Esophagus muscularis mucosa (tissue), 4 donors: ENCODE results near the gene GHR. TPM values are rescaled to one million over a fixed set of nuclear protein-coding genes. Genes with fewer than 3 reads are reported as not detected.

Experiments
- DNase-seq: peaks from one replicate; pipeline ENCODE4 v3.0.0-alpha.2; 2017; ENCODE audit errors: extremely low spot score
- H3K27ac ChIP-seq, 4 donors: fragments of 200-600 bp; sonication (generic); replicated peaks in 1 of 4; 1 replicate in 3 of 4; 2 replicates in 1 of 4; pipeline ENCODE4 v1.5.1; 2016 to 2019; ENCODE audit warnings: mild to moderate bottlenecking in 1 of 4
- H3K27me3 ChIP-seq, 4 donors: fragments of 200-600 bp; sonication (generic); one replicate each; pipeline versions ENCODE4 v1.5.1 to v1.6.0; 2016 to 2019
- H3K36me3 ChIP-seq, 4 donors: fragments of 200-600 bp; sonication (generic); one replicate each; pipeline ENCODE4 v1.5.1; 2016 to 2019
- H3K4me1 ChIP-seq, 4 donors: fragments of 200-600 bp; sonication (generic); one replicate each; pipeline ENCODE4 v1.5.1; 2016 to 2019
- H3K4me3 ChIP-seq, 4 donors: fragments of 200-600 bp; sonication (generic); 1 replicate in 2 of 4; 2 replicates in 2 of 4; pipeline ENCODE4 v1.5.1; 2016 to 2019; ENCODE audit warnings: mild to moderate bottlenecking in 4 of 4, moderate library complexity in 1 of 4
- H3K9me3 ChIP-seq, 4 donors: fragments of 200-600 bp; sonication (generic); 1 replicate in 3 of 4; 2 replicates in 1 of 4; pipeline ENCODE4 v1.5.1; 2016 to 2019
- EP300 ChIP-seq: sonication (generic); formaldehyde crosslinking; IDR thresholded peaks from one replicate; pipeline ENCODE4 v1.6.1; 2017; ENCODE audit warnings: antibody characterized with exemption
- POLR2A ChIP-seq: fragments of 450-650 bp; IDR thresholded peaks from one replicate; pipeline ENCODE4 v1.6.1; 2017; ENCODE audit warnings: antibody characterized with exemption, moderate library complexity, mild to moderate bottlenecking, low read depth
- POLR2AphosphoS5 ChIP-seq, 2 donors: sonication (generic); formaldehyde crosslinking; IDR thresholded peaks; one replicate each; pipeline ENCODE4 v1.6.1; 2017; ENCODE audit warnings: antibody characterized with exemption in 2 of 2
- WGBS: methylation state at CpG from one replicate; pipeline ENCODE4 v1.1.5; 2018; 5-methylcytosine and 5-hydroxymethylcytosine counted together
- intact Hi-C: fragments of 100-400 bp; cut with DNase I; formaldehyde crosslinking; loops from one replicate; pipeline ENCODE4 v1.15.1; 2023
- total RNA-seq, 4 donors: library from RNA; depleted of rRNA; stranded (reverse); fragments of >200 nt; gene quantifications; one replicate each; pipeline versions ENCODE4 v1.1.0 to v1.2.1, GENCODE V29; 2016
- TF ChIP-seq, protein P1 (sequence below), 3 experiments: fragments of 200-600 bp in 2 of 3; fragments of 450-650 bp in 1 of 3; sonication (generic) in 2 of 3; IDR thresholded peaks; one replicate each; pipeline ENCODE4 v1.5.1; 2017 to 2019; ENCODE audit warnings: antibody characterized with exemption in 3 of 3, mild to moderate bottlenecking in 2 of 3, moderate library complexity in 1 of 3

The GHR gene
- total RNA-seq, 4 donors from 2014 or later, result 5.3 to 9.1 (median 6.5) TPM

DNA sequence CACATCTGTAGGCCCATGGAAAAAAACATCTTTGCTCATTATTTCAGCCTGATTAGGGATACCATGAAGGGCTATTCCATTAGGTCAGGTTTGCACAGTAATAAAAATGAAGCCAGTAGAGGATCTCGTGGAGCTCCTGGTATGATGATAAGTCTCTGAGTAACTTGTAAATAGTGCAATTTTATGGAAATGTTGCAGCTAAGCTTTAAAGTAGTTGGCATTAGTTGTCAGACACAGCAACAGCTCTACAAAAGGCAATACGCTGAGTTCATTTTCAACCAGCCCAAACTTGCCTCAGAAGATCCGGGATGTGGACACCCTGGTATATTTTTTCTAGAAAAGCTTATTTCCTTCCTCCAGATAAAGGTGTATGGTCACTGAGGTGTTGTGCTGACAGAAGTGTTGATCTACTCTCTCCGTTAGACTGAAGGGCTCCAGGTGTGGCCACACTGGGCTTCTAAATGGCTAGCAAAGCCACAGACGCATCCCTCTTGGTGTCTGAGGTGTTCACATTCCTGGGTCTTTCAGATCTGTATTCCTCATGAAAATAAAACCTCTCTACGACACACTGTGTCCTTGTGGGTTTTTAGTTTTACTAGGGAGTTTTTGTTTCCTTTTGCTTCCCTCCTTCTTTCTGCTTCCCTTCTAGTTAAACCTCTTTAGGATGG lies 141.6 kb downstream of the GHR start:
- Histone ChIP-seq H3K27ac (no peak overlapping the region), H3K36me3 (no peaks in the 10 kb centered on the region), H3K4me3 (no peak overlapping the region), H3K4me1 (peaks cover 22 to 40% (median 34%) of the 10 kb centered on the region in 4 donors), H3K27me3 (no peaks in the 10 kb centered on the region), H3K9me3 (no peaks in the 10 kb centered on the region)
- no peak for DNase-seq
- TF ChIP-seq POLR2AphosphoS5 (IDR thresholded peaks at IDR 0.05) (no peak), EP300 (no peak), POLR2A (no peak)
- TF ChIP-seq, protein P1, sequence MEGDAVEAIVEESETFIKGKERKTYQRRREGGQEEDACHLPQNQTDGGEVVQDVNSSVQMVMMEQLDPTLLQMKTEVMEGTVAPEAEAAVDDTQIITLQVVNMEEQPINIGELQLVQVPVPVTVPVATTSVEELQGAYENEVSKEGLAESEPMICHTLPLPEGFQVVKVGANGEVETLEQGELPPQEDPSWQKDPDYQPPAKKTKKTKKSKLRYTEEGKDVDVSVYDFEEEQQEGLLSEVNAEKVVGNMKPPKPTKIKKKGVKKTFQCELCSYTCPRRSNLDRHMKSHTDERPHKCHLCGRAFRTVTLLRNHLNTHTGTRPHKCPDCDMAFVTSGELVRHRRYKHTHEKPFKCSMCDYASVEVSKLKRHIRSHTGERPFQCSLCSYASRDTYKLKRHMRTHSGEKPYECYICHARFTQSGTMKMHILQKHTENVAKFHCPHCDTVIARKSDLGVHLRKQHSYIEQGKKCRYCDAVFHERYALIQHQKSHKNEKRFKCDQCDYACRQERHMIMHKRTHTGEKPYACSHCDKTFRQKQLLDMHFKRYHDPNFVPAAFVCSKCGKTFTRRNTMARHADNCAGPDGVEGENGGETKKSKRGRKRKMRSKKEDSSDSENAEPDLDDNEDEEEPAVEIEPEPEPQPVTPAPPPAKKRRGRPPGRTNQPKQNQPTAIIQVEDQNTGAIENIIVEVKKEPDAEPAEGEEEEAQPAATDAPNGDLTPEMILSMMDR (IDR thresholded peaks at IDR 0.05), result no peak
- 91% methylated on average over 6 of the region's 6 CpGs for WGBS
- intact Hi-C loops, result no loop called here

DNA sequence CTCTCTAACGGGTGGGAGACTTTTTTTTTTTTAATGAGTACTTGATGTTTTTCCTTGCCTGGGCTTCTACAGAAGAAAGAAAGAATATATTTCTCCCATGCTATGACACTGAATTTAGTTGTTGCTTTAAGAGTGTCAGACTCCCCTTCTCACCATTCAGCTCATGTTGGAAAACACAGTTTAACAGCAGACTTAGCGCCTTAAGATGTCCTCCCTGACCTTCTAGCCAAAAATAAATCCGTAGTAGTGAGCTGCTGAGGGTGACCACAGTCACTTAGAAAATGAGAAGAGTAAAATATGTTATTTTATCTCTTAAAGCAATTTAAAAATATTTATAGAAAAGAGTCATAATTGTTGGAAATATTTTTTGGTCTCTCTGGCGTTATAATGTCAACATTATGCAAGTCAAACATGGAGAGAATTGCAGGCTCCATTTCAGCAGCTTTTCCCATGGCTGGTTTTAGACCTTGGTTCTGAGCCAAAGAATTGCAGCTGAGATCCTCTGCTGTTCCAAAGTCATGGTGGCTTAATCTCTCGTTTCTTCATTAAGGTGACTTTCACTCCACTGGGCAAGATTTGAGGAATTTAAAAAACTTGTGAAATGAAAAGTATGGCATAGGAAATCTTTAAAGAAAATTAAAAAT lies 143.5 kb downstream of the GHR start:
- peaks cover 33 to 42% (median 35%) of the 10 kb centered on the region in 4 donors for H3K4me1 ChIP-seq
- no peaks in the 10 kb centered on the region for H3K9me3 ChIP-seq
- DNase-seq, result no peak
- H3K27me3 ChIP-seq, result no peaks in the 10 kb centered on the region
- intact Hi-C loops, result no loop called here
- TF ChIP-seq EP300, result no peak
- peak overlapping the region; percentile 39 to 59 (median 48) for H3K27ac ChIP-seq
- no peaks in the 10 kb centered on the region for H3K36me3 ChIP-seq
- 22% methylated on average over 5 of the region's 5 CpGs for WGBS
- H3K4me3 ChIP-seq, result peak overlapping the region; percentile 12 to 29 (median 20)

DNA sequence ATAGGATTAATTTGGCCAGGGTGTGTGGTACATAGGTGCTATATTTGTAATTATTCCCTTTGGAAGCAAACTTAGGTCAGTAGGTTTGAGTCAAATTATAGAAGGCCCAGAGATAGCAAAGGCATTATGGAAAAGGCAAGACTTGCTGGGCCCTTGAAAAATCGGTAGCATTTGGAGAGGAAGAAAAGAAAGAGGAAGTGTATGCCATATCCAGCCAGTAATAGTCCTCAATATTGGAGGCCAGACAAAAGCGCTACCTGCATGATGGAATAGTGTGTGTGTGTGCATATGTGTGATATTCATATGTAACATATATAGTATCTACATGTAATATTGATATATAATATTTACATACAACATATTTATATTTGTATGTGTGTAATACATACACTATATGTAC lies 146.1 kb downstream of the GHR start:
- TF ChIP-seq POLR2A, result no peak
- TF ChIP-seq EP300, result no peak
- TF ChIP-seq, protein P1 (IDR thresholded peaks at IDR 0.05), result no peak
- TF ChIP-seq POLR2AphosphoS5 (IDR thresholded peaks at IDR 0.05), result no peak
- Histone ChIP-seq H3K36me3 (no peaks in the 10 kb centered on the region), H3K27ac (no peak overlapping the region), H3K27me3 (no peaks in the 10 kb centered on the region), H3K4me3 (no peak overlapping the region), H3K4me1 (peaks cover 31 to 41% (median 33%) of the 10 kb centered on the region in 4 donors), H3K9me3 (no peaks in the 10 kb centered on the region)
- 95% methylated on average over 2 of the region's 2 CpGs for WGBS
- intact Hi-C loops, result no loop called here
- DNase-seq, result no peak

DNA sequence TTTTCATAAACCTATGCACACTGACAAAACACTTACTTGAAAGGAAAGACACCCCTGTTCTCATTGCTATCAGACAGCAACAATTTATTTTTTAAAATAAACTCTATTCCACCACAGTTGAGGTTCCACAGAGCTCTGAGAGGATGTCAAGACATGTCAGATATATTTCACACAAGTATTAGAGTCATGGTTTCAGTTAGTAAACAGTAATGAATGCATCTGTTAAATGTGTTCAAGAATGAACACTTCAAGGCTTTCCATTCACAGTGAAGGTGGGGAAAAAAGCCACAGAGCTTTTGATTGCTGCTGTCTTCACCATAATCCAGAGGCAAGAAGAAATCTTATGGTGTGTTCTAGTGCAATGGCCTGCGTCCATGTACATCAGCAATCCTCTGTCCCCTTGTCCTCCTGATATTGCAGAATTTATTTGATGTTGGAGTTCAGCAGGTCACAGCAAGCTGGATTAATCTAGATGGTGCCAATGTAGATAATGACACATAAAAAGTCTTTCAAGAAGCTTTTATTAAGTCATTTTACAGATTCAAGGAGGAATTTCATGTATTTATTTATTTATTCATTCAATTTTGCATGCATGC lies 146.8 kb downstream of the GHR start:
- no peaks in the 10 kb centered on the region for H3K36me3 ChIP-seq
- WGBS, result 94% methylated on average over 1 of the region's 1 CpG
- H3K4me3 ChIP-seq, result no peak overlapping the region
- intact Hi-C loops, result no loop called here
- no peak for DNase-seq
- H3K27me3 ChIP-seq, result no peaks in the 10 kb centered on the region
- TF ChIP-seq POLR2AphosphoS5 (IDR thresholded peaks at IDR 0.05) (no peak), POLR2A (no peak), EP300 (no peak)
- TF ChIP-seq, protein P1 (IDR thresholded peaks at IDR 0.05), result no peak
- H3K9me3 ChIP-seq, result no peaks in the 10 kb centered on the region
- no peak overlapping the region for H3K27ac ChIP-seq
- H3K4me1 ChIP-seq, result peaks cover 31 to 41% (median 33%) of the 10 kb centered on the region in 4 donors
